ENCODE measurements around the gene CMTM7. TPM values are rescaled to one million over a fixed set of nuclear protein-coding genes. Genes with fewer than 3 reads are reported as not detected.
"Not testable (repeated sequence)": the region's sequence is repeated elsewhere in the genome, so short reads cannot be mapped to it uniquely, and the experiment has no call there.

Gene CMTM7
- total RNA-seq, 1 experiment from 2014 or later = 8.5 TPM

GRCh38 chr3:32438596-32439344 is 47.1 kb downstream of the CMTM7 start:
- DNase-seq (ENCODE audit: low spot score) = no peak

- DNase-seq (ENCODE audit: low spot score) = not testable (repeated sequence)
Observed at GRCh38 chr3:32439421-32439820, 47.8 kb downstream of the CMTM7 start.

DNA sequence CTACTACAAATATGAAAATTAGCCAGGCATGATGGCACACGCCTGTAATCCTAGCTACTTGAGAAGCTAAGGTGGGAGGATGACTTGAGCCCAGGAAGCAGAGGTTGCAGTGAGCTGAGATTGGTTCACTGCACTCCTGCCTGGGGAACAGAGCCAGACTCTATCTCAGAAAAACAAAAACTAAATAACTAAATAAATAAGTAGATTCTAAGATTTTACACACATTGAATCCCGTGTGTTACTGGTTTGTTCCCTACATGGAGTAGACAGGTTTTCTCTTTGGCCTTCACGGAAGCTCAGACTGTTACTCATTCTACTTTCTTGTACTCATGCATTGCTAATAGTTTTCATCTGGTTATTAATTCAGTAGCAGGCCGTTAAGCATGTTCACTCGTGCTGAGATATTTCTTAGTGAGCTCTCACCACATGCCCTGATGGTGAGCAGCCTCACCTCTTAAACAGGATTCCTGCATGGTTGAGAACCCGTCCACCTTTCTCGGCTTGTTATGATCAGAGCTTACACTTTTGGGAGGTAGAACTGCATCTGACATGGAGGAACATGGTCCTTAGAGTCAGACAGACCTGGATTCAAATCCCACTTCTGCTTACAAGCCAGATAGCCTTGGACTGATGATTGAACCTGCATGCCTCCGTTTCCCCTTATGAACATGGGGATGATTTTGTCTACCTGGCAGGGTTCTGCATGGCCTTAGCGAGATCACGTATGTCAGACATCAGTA is 49.1 kb downstream of the CMTM7 start:
- DNase-seq (ENCODE audit: low spot score) = no peak

GRCh38 chr3:32442766-32443165 is 51.1 kb downstream of the CMTM7 start:
- DNase-seq (ENCODE audit: low spot score) = no peak

GRCh38 chr3:32443478-32443877 is 51.8 kb downstream of the CMTM7 start:
- DNase-seq (ENCODE audit: low spot score) = peak; percentile 73

DNA sequence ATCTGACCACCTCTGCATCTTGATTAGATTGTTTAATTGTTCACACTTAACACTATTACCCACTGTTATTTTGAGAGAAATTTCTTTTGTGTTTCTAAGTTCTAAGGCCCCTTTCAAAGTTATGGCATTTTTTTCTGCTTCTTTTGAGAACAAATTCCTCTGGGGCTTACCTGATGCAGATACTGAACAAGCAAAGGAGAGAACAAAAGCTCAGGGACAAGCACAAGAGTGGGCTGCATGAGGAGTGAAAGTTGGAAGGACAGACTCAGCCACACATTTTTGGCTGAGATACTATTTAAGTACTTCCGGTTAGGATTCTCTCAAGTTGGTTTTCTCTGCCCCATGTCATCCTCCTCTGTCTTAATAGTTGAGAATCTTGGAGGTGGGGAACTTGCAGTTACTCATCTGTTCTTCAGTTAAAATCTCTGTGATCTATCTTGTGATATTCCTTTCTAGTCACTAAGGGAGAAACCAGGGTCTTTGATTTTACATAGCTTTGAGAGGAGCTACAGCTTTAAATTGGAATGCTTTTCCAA is 56.3 kb downstream of the CMTM7 start:
- no peak for DNase-seq (ENCODE audit: low spot score)

DNA sequence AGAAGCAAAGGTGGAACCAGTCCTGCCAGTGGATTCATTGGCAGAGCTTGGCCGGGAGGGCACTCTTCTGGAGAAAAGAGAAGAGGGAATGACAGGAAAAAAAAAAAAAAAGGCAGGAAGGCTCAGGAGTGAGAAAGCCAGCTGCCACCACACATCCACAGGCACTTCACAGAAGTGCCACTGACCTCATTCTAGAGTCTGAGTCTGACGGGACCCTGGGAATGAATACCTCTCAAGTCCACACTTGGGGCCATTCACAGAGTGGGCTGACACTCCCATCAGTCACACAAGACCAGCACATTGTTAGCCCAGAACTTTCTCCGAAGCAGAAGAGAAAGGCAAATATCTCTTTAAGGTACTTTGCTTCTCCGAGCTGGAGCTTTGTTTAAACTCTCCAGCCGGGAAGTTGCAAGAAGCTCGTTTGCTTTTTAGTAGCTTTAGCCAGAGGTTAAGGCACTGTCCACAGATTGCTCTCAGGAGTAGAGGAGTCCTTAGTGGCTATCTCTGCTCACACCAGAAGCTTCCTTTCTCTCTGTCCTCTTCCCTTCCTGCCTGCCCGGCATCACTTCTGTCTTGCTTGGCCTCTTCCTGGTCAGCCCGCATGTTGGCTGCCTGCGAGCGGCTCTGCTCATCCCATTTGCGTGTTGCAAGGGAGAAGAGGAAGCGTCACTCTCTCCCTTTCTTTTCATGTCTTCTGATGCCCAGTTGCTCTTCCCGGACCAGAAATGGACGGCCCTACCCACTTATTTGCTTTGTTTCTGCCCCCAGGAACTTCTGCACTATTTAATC is 57.2 kb downstream of the CMTM7 start:
- DNase-seq (ENCODE audit: low spot score) = no peak

- DNase-seq (ENCODE audit: low spot score) = no peak
Observed at GRCh38 chr3:32449691-32450090, 58.0 kb downstream of the CMTM7 start.

DNA sequence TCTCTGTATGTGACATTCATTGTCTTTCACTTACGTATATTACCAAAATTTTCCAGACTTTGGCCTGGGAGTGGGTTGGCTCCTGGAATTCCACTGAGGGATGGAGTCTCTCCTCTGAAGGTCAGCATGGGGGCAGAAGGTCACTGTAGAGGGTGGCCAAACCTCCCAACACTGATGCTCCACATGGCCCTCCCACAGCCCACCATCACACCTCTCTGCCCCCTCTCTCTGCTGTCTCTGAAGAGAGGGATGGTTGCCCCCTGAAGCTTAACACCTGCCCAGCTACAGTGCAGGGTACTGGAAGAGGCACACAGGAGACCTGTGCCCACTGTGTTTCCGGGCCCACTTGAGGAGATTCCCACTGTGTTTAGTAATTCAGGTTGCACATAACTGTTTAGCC is 58.8 kb downstream of the CMTM7 start:
- DNase-seq (ENCODE audit: low spot score) = no peak

DNA sequence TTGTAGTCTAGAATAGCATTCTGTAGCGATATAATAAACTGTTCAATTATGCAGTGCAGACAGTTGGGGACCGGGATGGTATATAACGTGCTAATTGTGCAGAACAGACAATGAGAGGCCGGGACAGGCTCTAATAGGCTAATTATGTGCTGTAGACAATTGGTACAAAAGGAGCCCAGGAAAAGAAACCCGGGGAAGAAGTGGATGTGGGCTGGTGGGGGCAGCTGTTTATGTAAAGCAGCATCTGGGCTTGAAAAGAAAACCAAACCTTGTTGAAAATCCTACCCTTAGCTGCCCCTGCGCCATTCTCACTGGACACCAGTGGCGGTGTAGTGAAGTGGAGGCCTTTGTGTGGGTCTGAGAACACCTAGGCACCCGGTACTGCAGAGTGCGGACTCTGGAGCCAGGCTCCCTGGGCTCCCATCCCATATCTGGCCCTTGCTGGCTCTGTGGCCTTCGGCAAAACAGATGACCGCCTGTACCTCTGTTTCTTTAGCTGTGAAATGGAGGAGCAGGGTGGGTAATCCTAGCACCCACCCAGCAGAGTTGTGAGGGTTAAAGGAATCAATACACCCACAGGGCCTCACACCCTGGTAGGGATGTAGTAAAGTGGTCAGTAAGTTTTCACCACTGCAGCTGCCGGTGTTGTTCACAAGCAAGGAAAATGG is 59.5 kb downstream of the CMTM7 start:
- DNase-seq (ENCODE audit: low spot score) = no peak

GRCh38 chr3:32452009-32452408 is 60.4 kb downstream of the CMTM7 start:
- no peak for DNase-seq (ENCODE audit: low spot score)

DNA sequence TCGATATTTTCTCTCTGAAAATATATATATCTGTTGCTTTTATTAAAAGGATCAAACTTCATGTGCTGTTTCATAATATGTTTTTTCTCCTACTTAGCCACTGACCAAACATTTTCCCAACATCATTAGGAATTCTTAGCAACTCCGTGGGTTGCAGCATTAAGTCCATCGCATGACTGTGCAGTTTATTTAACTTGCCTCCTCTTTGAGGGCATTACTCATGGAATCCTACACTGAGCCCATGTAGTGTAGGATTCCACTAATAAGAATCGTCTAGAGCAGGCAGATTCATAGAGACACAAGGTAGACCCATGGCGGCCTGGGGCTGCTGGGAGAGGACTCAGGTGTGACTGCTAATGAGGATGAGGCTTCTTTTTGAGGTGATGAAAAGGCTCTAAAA is 61.7 kb downstream of the CMTM7 start:
- DNase-seq (ENCODE audit: low spot score) = no peak

GRCh38 chr3:32454111-32454510 is 62.5 kb downstream of the CMTM7 start:
- no peak for DNase-seq (ENCODE audit: low spot score)

- no peak for DNase-seq (ENCODE audit: low spot score)
Observed at GRCh38 chr3:32454731-32455608, 63.3 kb downstream of the CMTM7 start.

GRCh38 chr3:32455609-32456428 is 64.2 kb downstream of the CMTM7 start:
- DNase-seq (ENCODE audit: low spot score) = no peak

- no peak for DNase-seq (ENCODE audit: low spot score)
Observed at GRCh38 chr3:32456429-32457130, 64.9 kb downstream of the CMTM7 start.

DNA sequence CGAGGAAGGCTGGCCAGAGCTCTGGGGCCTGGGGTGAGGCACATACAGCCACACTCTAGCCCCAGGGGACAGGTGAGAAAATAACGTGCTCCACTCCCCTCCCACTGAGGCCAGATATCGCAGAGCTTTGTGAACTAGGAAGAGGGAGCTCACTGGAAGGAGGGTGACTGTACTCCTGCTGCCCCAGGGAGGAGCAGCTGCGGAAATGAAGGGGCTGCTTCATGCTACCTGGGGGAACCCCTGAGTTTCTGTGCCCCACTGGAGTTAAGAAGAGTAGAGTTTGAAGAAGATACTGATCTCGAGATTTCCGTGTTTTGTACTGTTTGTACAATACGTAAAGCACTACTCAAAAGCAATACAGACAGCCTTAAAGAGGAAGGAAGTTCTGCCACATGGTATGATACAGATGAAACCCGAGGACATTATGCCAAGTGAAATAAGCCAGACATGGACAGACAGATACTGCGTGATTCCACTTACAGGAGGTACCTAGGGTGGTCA is 66.4 kb downstream of the CMTM7 start:
- no peak for DNase-seq (ENCODE audit: low spot score)

DNA sequence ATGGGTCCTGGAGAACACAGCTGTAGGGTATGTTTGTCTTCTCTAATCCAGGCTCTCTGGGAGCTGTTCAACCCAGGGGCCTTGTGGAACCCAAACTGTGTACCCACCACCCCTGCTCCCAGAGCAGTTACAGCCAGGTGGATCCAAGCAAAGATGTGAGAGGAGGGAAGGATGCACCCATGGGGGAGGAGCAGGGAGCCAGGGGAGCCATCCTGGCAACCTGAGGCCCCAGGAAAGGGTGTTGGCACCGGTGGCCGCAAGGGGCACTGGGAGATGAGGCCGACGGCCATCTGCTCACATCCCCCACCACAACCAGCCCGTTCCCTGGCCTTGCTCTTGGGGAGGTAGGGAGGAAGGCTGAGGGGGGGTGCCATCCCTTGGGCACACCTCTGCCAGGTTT is 67.8 kb downstream of the CMTM7 start:
- DNase-seq (ENCODE audit: low spot score) = no peak

Measured in A172 (cell line).